Motor neuron (in vitro differentiated cells): ENCODE measurements around the gene NSD1. TPM values are rescaled to one million over a fixed set of nuclear protein-coding genes. Genes with fewer than 3 reads are reported as not detected.

Experiments used
- ATAC-seq, 8 experiments: fragments of 200-7000 bp; cut with Tn5 transposase; replicated peaks in 6 of 8; 2 replicates each; pipeline ENCODE4 v1.8.0; 2021; ENCODE audit warnings: mild to moderate bottlenecking in 8 of 8, moderate library complexity in 8 of 8
- H3K27ac ChIP-seq, 2 donors: fragments of 250-450 bp; sonication (Bioruptor Pico); 2 replicates each; pipeline ENCODE4 v1.9.0; 2021; ENCODE audit warnings: antibody characterized with exemption in 2 of 2, mild to moderate bottlenecking in 2 of 2, moderate library complexity in 1 of 2
- H3K4me1 ChIP-seq, 2 donors: fragments of 250-450 bp; sonication (Bioruptor Pico); replicated peaks in 1 of 2; 2 replicates each; pipeline ENCODE4 v1.6.1; 2021; ENCODE audit warnings: antibody characterized with exemption in 2 of 2, mild to moderate bottlenecking in 2 of 2, moderate library complexity in 1 of 2
- H3K4me3 ChIP-seq, 5 donors: fragments of 250-450 bp; sonication (Bioruptor Pico); 2 replicates each; pipeline ENCODE4 v1.9.0; 2021; ENCODE audit warnings: antibody characterized with exemption in 5 of 5, mild to moderate bottlenecking in 5 of 5, moderate library complexity in 4 of 5
- WGBS, 10 experiments: fragments of 450-650 bp; shearing (Covaris generic); methylation state at CpG; one replicate each; pipeline ENCODE4 v1.0.0; 2022; 5-methylcytosine and 5-hydroxymethylcytosine counted together
- in situ Hi-C, 9 experiments: fragments of 400-800 bp; cut with MboI; loops; one replicate each; pipeline ENCODE4 v1.15.0; 2021; ENCODE audit warnings: low sequenced_read_pairs in 9 of 9, low pct_unique_long_range_greater_than_20kb in 2 of 9; ENCODE audit not compliant: unreplicated experiment in 9 of 9
- total RNA-seq, 8 experiments: library from RNA; unstranded; fragments of 300-600 nt; gene quantifications; 2 replicates each; pipeline versions ENCODE4 v1.2.3 to v1.2.4, GENCODE V29; 2022

The NSD1 gene
- total RNA-seq, 8 experiments from 2014 or later, result 23.9 to 91.7 (median 32.6) TPM

DNA sequence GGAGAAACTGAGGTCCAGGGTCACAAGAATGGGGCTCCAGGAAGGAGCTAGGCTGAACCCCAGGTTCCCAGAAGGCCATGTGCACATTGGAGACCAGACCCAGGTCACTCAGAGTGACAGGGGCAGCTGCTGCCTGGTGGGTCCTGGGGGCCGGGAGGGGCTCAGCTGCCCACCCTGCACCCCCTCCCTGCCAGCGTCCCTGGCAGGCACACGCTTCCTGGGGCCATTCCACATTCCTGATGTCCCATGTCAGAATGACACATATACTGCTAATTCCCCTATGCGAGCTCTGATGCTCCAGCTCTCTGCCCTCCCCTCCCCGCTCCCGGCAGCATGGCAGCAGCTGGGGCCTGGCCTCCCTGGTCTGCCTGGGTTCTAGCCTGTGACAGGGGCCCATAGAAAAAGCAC is 32.9 kb upstream of the NSD1 start:
- H3K4me3 ChIP-seq, result no peak overlapping the region
- no peak overlapping the region for H3K27ac ChIP-seq
- ATAC-seq, result no peak
- in situ Hi-C loops, result loop anchor here in 5 of 9 experiments (25.0 kb wide), 2 partner anchors 187 to 438 kb away; no protein-coding TSS in a partner anchor
- peaks cover 12 to 17% of the 10 kb centered on the region in 2 donors for H3K4me1 ChIP-seq
- WGBS, 10 experiments, result 18 to 80% (median 60%) methylated on average over 1 to 3 of the region's 6 CpGs; no CpG with 5 or more reads in 7 of the 10 experiments

DNA sequence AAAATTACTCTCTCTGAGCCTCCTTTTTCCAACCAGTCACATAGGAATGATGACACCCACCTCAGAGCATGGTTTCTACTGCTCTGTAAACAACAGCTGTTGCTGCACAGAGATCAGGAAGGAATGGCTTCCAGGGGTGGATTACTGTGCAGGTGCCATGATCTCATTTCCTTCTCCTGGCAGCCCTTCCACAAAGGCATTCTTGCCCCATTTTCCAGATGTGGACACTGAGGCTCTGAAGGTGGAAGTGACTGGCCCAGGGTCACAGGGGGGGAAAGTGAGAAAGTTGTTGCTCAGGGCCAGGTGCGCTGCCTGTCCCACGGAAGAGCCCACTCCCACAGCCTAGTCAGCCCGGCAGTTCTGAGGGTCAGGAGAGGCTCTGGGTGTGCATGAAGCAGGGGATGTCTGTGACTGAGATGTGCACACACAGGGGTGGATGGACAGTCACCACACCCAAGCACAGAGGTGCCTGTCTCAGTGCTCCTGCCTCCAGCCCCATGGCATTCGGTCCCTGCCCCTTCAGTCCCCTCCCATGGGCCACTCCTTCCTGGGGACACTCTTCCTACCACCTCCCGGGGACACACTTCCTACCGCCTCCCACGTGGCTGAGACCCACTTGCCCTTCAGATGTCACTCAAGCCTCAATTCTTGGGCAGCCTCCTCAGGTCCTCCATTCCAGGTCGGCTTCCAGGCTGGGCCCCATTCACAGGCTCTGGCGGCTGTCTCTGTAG is 29.9 kb upstream of the NSD1 start:
- no peak overlapping the region for H3K27ac ChIP-seq
- 0 to 95% (median 30%) methylated on average over 1 to 3 of the region's 9 CpGs; no CpG with 5 or more reads in 6 of the 10 experiments for WGBS, 10 experiments
- H3K4me3 ChIP-seq, result no peak overlapping the region
- peaks cover 6 to 8% of the 10 kb centered on the region in 2 donors for H3K4me1 ChIP-seq
- ATAC-seq, result no peak
- in situ Hi-C loops, result loop anchor here in 5 of 9 experiments (25.0 kb wide), 2 partner anchors 184 to 441 kb away; no protein-coding TSS in a partner anchor

DNA sequence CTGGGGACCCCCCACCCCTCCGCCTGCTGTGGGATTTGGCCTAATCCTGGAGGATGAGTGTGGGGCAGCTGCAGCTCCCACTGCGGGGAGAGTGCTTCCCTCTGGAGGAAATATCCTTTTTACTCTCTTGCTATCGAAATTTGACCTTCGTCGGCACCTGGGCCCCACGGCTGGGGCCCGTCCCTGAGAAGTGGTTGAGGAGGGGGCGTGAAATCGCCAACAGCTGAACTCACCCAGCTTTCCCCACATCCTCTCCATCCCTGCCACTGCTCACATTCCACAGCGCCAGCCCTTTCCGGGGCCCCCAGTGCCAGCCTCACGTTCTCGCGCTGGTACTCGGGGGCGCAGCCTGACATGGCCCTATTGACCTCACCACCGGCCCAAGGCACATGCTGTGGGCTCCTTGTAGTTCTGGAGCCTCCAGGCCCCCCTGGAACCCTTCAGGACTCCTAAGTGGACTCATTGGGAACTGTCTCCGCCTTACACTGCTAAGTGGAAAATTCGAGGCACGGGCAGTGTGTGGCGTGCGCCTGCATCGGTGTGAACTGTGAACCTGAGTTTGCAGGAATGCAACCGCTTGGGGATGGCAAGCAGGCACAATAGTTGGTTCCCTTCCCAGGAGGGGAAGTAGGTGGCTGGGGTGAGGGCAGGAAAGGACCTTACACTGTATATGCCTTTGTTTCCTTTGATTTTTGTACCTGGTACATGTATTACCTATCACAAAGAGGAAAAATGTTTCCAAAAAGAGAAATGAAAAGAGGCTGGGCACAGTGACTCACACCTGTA is 27.7 kb upstream of the NSD1 start:
- 50 to 91% (median 80%) methylated on average over 1 to 7 of the region's 24 CpGs; no CpG with 5 or more reads in 2 of the 10 experiments for WGBS, 10 experiments
- no peak for ATAC-seq
- Histone ChIP-seq H3K4me3 (no peak overlapping the region), H3K4me1 (no peaks in the 10 kb centered on the region), H3K27ac (no peak overlapping the region)
- in situ Hi-C loops, result loop anchor here in 5 of 9 experiments (25.0 kb wide), 2 partner anchors 181 to 444 kb away; no protein-coding TSS in a partner anchor

DNA sequence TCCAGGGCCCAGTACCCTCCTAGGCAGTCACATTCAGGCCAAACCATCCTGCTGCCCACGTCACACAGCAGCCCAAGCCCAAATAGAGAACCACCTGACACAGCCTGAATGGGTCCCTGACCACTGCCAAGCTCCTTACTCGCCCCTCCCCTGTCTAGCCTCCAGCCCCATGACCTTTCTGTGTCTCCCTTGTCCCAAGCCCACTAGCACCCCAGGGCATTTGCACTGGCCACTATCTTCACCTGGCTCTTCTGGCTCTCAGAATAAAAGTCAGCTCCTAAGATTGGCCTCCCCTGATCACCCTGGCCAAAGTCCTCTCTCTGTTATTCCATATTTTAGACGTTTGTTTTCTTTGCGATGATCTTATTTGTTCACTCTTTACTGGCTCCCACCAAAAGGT is 26.4 kb upstream of the NSD1 start:
- Histone ChIP-seq H3K4me1 (no peaks in the 10 kb centered on the region), H3K4me3 (no peak overlapping the region), H3K27ac (no peak overlapping the region)
- 0 to 76% (median 40%) methylated on average over 1 to 2 of the region's 4 CpGs; no CpG with 5 or more reads in 5 of the 10 experiments for WGBS, 10 experiments
- in situ Hi-C loops, result loop anchor here in 5 of 9 experiments (25.0 kb wide), 2 partner anchors 180 to 445 kb away; no protein-coding TSS in a partner anchor
- no peak for ATAC-seq

DNA sequence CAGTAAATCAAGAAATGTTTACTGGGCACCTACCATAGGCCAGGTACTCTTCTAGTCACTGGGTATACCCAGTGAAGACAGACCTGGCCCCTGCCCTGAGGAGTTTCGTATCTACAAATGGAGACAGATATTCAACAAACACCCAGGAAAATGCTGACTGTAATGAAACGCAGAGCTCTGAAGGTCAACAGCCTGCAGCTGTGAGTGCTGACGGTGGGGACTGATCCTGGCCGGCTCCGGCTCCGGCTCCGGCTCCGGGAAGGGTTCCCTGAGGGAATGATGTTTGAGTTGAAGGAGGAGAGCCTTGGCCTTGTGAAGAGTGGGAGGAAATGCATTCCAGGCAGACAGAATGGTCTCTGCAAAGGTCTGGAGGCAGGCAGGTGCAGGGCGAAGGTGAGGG is 23.8 kb upstream of the NSD1 start:
- no peak for ATAC-seq
- in situ Hi-C loops, result loop anchor here in 8 of 9 experiments (5.0 to 25.0 kb wide), 4 partner anchors 38 to 448 kb away; no protein-coding TSS in a partner anchor
- no peaks in the 10 kb centered on the region for H3K4me1 ChIP-seq
- H3K4me3 ChIP-seq, result no peak overlapping the region
- 50 to 88% (median 72%) methylated on average over 1 to 9 of the region's 9 CpGs; no CpG with 5 or more reads in 1 of the 10 experiments for WGBS, 10 experiments
- no peak overlapping the region for H3K27ac ChIP-seq

DNA sequence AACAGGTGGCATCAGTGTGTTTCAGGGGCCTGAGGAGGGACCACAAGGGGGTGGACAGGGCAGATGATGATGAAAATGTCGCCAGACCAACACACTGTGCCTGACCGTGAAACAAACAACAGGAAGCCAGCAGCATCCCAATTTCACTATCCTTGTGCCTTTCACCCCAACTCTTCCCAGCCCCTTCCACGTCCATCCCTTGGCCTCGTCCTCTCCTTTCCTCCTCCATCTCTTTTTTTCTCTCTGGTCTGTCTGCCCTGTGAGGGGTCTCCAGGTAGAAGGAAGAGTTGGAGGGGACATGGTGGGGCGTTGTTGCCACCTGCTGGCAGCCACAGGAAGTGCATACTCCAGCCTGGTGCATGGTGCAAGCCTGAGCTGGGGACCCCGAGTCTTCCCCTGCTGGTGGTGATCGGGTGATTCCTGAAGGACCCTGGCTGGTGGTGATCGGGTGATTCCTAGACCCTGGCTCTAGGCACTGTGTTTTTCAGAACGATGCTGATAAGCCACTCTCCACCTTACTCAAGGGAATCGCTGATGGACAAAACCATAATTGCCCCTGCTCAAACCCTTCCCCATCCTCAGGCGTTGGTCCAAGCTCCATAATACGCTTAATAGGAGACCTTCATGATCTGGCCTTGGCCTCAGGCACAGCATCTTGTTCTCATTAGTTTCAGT is 21.7 kb upstream of the NSD1 start:
- peak; percentile 34 to 90 (median 86) for ATAC-seq
- in situ Hi-C loops, result loop anchor here in 8 of 9 experiments (5.0 to 25.0 kb wide), 4 partner anchors 40 to 450 kb away; no protein-coding TSS in a partner anchor
- 32 to 69% (median 44%) methylated on average over 1 to 6 of the region's 12 CpGs; no CpG with 5 or more reads in 3 of the 10 experiments for WGBS, 10 experiments
- Histone ChIP-seq H3K4me1 (no peaks in the 10 kb centered on the region), H3K27ac (no peak overlapping the region), H3K4me3 (no peak overlapping the region)

DNA sequence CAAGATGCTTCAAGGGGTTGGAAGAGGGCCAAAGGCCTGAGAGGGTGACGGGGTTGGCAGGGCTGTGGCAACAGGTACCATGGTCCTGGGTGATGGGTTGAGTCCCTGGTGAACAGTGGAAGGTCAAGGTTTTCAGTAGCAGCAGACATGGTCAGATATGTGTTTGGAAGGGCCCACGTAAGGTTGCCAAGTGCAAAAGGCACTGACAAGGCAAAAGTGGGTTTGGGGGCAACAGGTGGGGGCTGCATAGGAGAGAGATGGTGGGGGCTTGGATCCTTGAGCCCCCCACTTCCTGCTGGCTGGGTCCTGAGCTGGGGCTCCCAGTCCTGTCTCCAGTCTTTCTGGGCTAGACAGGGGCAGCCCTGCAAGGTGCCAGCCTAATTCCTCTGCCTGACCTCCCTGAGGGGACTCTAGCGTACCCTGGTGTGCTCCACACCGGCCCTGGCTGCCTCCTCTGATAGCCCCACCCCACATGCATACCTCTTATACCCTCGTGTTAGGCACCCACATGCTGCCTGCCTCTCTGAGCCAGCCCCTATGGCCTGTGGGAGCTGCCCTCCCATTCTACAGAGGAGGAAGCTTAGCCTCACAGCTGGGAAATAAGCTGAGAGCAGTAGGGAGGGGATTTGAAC is 20.9 kb upstream of the NSD1 start:
- 0 to 100% (median 47%) methylated on average over 1 to 3 of the region's 5 CpGs; no CpG with 5 or more reads in 5 of the 10 experiments for WGBS, 10 experiments
- Histone ChIP-seq H3K27ac (no peak overlapping the region), H3K4me1 (no peaks in the 10 kb centered on the region), H3K4me3 (no peak overlapping the region)
- in situ Hi-C loops, result loop anchor here in 8 of 9 experiments (5.0 to 25.0 kb wide), 4 partner anchors 40 to 450 kb away; no protein-coding TSS in a partner anchor
- no peak for ATAC-seq

DNA sequence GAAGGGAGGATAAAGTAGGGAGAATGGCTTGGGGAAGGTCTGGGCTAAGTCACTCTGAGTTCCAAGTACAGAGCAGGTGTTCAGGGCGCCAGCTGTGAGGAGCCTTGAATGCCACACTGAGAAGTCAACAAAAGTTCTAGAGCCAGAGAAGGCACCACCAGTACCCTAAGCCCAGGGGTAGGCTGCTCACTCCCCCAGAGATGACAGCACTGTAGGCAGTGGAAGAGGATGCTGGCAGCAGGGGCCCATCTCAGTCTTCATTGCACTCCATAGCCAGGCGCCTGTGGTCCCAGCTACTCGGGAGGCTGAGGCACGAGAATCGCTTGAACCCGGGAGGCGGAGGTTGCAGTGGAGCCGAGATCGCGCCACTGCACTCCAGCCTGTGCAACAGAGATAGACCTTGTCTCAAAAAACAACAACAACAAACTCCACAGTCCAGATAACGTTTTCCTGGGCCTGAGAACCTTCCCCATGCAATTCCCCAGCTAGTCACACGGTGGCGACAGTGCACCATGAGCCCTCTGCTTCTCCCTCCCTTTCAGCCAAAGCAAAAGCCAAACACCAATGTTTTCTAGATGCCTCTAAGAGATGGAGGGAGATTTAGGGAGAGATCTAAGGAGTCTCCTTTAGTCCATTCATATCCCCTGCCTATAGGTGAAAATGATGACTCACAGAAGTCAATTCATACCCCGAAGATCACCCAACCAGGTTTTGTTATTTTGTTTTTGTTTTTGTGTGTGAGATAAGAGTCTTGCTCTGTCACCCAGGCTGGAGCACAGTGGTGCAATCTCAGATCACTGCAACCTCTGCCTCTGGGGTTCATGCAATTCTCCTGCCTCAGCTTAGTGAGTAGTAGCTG is 19.8 kb upstream of the NSD1 start:
- in situ Hi-C loops, result loop anchor here in 8 of 9 experiments (5.0 to 25.0 kb wide), 4 partner anchors 41 to 451 kb away; no protein-coding TSS in a partner anchor
- H3K27ac ChIP-seq, result no peak overlapping the region

DNA sequence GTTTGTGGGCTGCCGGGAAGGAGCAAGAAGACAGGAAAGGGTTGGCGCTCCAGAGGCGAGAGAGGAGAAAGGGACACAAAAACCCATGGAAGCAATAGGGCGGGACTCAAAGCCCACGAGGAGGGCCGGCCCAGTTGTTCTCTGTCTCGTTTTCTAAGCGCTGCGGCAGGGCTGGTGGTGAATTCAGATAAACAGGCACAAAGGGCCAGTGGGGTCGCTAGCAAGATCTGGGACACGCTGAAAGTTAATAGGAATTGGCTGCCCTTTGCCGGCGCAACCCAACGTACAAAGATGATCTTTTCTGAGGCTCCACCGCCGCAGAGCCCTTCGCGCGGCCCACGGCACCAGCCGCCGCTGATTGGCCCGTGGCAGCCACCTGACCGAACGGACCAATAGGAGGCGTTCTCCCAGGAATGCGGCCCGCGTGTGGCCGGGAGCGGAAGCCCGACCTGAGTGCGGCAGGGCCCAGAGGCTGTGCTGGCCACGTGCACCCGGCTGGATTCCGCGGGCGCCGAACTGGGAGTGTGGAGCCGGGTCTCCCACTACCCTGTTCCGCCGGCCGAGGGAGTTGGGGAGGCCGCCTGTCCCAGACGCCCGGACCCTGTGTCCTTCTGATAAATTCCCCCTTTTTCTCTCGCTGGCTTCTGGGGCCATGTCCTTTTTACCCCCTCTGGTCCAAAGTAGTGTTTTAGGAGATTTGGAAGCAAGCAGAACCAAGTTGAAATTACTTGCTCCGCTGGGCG is 16.8 kb upstream of the NSD1 start:
- in situ Hi-C loops, result loop anchor here in 7 of 9 experiments (10.0 to 25.0 kb wide), 3 partner anchors 170 to 455 kb away; no protein-coding TSS in a partner anchor
- 8 to 94% (median 50%) methylated on average over 1 to 24 of the region's 49 CpGs; no CpG with 5 or more reads in 2 of the 10 experiments for WGBS, 10 experiments
- peak in 6 of 8 experiments; percentile 54 to 93 (median 71) for ATAC-seq
- Histone ChIP-seq H3K4me3 (no peak overlapping the region), H3K4me1 (no peaks in the 10 kb centered on the region), H3K27ac (no peak overlapping the region)

More for the DNA sequence above, 19.8 kb upstream of the NSD1 start:
- Histone ChIP-seq H3K4me3 (no peak overlapping the region), H3K4me1 (no peaks in the 10 kb centered on the region)
- ATAC-seq, result peak; percentile 41 to 70 (median 60)
- WGBS, 10 experiments, result 3 to 57% (median 11%) methylated on average over 2 to 11 of the region's 14 CpGs; no CpG with 5 or more reads in 4 of the 10 experiments

DNA sequence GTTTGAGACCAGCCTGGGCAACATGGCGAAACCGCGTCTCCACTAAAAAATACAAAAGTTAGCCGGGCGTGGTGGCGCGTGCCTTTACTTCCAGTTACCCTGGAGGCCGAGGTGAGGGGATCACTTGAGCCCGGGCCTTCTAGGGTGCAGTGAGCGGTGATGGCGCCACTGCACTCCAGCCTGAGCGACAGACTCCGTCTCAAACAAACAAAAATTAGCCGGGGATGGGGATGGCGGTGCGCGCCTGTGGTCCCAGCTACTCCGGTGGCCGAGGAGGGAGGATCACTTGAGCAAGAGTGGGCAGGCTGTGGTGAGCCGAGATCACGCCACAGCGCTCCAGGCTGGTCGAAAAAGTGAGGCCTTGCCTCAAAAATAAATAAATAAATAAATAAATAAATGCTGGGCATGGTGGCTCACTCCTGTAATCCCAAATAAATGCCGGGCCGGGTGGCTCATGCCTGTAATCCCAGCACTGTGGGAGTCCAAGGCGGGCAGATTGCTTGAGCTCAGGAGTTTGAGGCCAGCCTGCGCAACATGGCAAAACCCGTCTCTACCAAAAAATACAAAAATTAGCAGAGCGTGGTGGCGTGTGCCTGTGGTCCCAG is 16.0 kb upstream of the NSD1 start:
- H3K4me1 ChIP-seq, result no peaks in the 10 kb centered on the region
- in situ Hi-C loops, result loop anchor here in 7 of 9 experiments (10.0 to 25.0 kb wide), 3 partner anchors 170 to 455 kb away; no protein-coding TSS in a partner anchor
- no peak for ATAC-seq
- no peak overlapping the region for H3K4me3 ChIP-seq
- 93 to 100% (median 100%) methylated on average over 2 to 11 of the region's 30 CpGs; no CpG with 5 or more reads in 4 of the 10 experiments for WGBS, 10 experiments
- H3K27ac ChIP-seq, result no peak overlapping the region
